GM19099 (cell line): Measurements from ENCODE around the gene FAM32A.

Source experiments
- POLR2A ChIP-seq: IDR thresholded peaks from 3 replicates; pipeline ENCODE4 v1.6.1; 2011; ENCODE audit warnings: low read depth; ENCODE audit not compliant: insufficient read length; ENCODE audit errors: extremely low read depth

Gene FAM32A

GRCh38 chr19:16207063-16207462, 21.9 kb downstream of the FAM32A start:
- no peak for TF ChIP-seq POLR2A

GRCh38 chr19:16207490-16208025, 22.3 kb downstream of the FAM32A start:
- TF ChIP-seq POLR2A, result no peak

- TF ChIP-seq POLR2A, result no peak
Observed at GRCh38 chr19:16208064-16208759, 23.0 kb downstream of the FAM32A start.

- TF ChIP-seq POLR2A, result no peak
Observed at GRCh38 chr19:16208847-16209665, 23.8 kb downstream of the FAM32A start.

- TF ChIP-seq POLR2A, result no peak
Observed at GRCh38 chr19:16210168-16210567, 25.0 kb downstream of the FAM32A start.

- TF ChIP-seq POLR2A, result no peak
Observed at GRCh38 chr19:16213076-16213475, 27.9 kb downstream of the FAM32A start.

GRCh38 chr19:16216744-16217670, 31.8 kb downstream of the FAM32A start:
- TF ChIP-seq POLR2A, result no peak

GRCh38 chr19:16217716-16218451, 32.7 kb downstream of the FAM32A start:
- TF ChIP-seq POLR2A, result no peak

- TF ChIP-seq POLR2A, result no peak
Observed at GRCh38 chr19:16218851-16219250, 33.6 kb downstream of the FAM32A start.

GRCh38 chr19:16222806-16223205, 37.6 kb downstream of the FAM32A start:
- no peak for TF ChIP-seq POLR2A

GRCh38 chr19:16223746-16224145, 38.5 kb downstream of the FAM32A start:
- no peak for TF ChIP-seq POLR2A

- no peak for TF ChIP-seq POLR2A
Observed at GRCh38 chr19:16224293-16225045, 39.3 kb downstream of the FAM32A start.
